Stimulated activated CD8-positive, alpha-beta memory T cell treated with anti-CD3 and anti-CD28 coated beads, Interleukin-7, amount 100 ng/mL, for 48 hours (primary cell): Measurements from ENCODE around the gene EVA1B.

Experiments
- DNase-seq, 2 donors: peaks; one replicate each; pipeline ENCODE4 v3.0.0-alpha.2; 2020; ENCODE audit warnings: low read depth in 1 of 2; ENCODE audit errors: extremely low read depth in 1 of 2

EVA1B gene

DNA sequence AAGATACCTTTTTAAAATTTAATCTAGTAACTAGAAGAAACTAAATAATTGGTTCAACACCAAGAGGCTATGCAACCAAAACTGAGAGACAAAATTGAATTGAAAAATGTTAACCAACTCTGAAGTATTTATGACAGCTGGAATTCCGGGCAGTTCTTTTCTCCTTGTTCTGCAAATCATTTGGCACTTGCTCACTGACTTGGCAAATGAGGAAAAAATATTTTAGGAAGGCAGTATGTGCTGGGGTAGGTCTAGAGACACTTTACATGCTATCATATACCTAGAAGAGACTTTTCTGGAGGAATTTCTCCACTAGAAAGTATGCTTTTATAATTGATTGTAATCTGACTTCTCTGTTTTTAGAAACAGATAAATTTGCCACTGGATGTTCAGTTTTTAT, 39.4 kb downstream of the EVA1B start:
- DNase-seq = no peak

- DNase-seq = no peak
Observed at GRCh38 chr1:36279789-36280296, 43.6 kb downstream of the EVA1B start.

- DNase-seq = no peak
Observed at GRCh38 chr1:36279110-36279788, 44.2 kb downstream of the EVA1B start.

DNA sequence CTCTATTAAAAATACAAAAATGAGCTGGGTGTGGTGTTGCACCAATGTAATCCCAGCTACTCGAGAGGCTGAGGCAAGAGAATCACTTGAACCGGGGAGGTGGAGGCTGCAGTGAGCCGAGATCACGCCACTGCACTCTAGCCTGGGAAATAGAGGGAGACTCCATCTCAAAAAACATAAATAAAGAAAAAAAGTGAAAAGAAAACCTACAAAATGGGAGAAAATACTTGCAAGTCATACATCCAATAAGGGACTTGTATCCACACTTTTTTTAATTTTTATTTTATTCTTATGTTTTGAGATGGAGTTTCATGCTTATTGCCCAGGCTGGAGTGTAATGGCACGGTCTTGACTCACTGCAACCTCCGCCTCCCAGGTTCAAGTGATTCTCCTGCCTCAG, 46.8 kb downstream of the EVA1B start:
- no peak for DNase-seq

DNA sequence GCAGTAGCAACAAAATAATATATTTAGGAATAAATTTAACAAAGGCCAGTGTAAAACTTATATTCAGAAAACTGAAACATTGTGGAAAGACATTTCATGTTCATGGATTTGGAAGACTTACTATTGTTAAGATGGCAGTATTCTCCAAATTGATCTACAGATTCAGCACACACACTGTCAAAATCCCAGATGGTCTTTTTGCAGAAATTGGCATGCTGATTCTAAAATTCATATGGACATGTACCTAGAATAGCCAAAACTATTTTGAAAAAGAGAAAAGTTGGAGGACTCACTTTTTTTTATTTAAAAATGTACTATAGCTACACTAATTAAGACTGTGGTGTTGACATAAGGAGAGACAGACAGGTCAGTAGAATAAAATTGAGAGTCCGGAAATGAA, 49.2 kb downstream of the EVA1B start:
- DNase-seq = no peak

DNA sequence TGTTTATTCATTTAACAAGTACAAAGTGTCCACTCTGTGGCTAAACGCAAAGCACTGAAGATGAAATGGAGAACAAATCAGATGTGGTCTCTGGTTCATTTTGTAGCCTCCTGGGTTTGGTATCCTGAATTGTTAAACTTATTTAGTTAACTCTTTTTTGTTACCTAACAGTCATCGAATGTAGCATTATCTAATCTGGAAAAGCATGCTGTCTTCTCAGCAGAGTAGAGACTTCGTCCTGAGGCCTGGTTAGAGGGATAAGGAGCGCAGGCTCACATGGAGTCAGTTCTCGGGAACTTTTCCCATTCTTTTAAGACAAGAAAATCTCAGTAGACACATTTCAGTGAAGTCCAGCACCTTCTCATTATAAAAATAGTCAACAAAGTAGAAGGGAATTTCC, 50.4 kb downstream of the EVA1B start:
- DNase-seq = no peak
